OCI-LY7 (cell line): ENCODE measurements around the gene TPST1. TPM values are rescaled to one million over a fixed set of nuclear protein-coding genes. Genes with fewer than 3 reads are reported as not detected.

ENCODE experiments used
- BruUV-seq: library from RNA; stranded (reverse); fragments of 400-500 nt; replicated peaks from 2 replicates; lab custom pipeline; 2021; lab: Mats Ljungman, UMichigan
- CTCF ChIA-PET: fragments of 300-600 bp; sonication (Branson Sonifier 250); formaldehyde crosslinking; loops from one replicate; lab custom pipeline; 2022; ENCODE audit warnings: antibody characterized with exemption; ENCODE audit not compliant: unreplicated experiment; lab: Charles Lee
- POLR2A ChIA-PET: fragments of 300-600 bp; sonication (Branson Sonifier 250); formaldehyde crosslinking; loops from one replicate; lab custom pipeline; 2022; ENCODE audit warnings: antibody characterized with exemption; lab: Charles Lee
- DNase-seq: peaks from one replicate; pipeline ENCODE4 v3.0.0-alpha.2; 2015; ENCODE audit warnings: low spot score
- H2AFZ ChIP-seq: fragments of 200-600 bp; sonication (generic), shearing (Covaris generic); 2 replicates; pipeline ENCODE4 v1.6.1; 2014; ENCODE audit warnings: mild to moderate bottlenecking, antibody characterized with exemption, low read length, moderate library complexity
- H3K27ac ChIP-seq: fragments of 200-600 bp; sonication (generic); 2 replicates; pipeline ENCODE4 v1.5.1; 2014; ENCODE audit warnings: mixed run types, low read depth, mild to moderate bottlenecking, moderate library complexity, low read length, inconsistent platforms; ENCODE audit not compliant: poor library complexity, severe bottlenecking
- H3K36me3 ChIP-seq: fragments of 200-600 bp; sonication (generic); 2 replicates; pipeline ENCODE4 v1.6.1; 2014; ENCODE audit warnings: mild to moderate bottlenecking, antibody characterized with exemption, low read length, moderate library complexity, mixed read lengths; ENCODE audit not compliant: insufficient read depth
- H3K4me1 ChIP-seq: fragments of 200-600 bp; sonication (generic); 2 replicates; pipeline ENCODE4 v1.5.1; 2014; ENCODE audit warnings: mild to moderate bottlenecking, low read length; ENCODE audit not compliant: insufficient read depth, poor library complexity, severe bottlenecking
- H3K4me2 ChIP-seq: fragments of 200-600 bp; sonication (generic); 2 replicates; pipeline ENCODE4 v1.6.1; 2014; ENCODE audit warnings: mild to moderate bottlenecking, low read length
- H3K4me3 ChIP-seq: fragments of 200-600 bp; sonication (generic); 2 replicates; pipeline ENCODE4 v1.5.1; 2014; ENCODE audit warnings: mild to moderate bottlenecking, low read depth, low read length; ENCODE audit not compliant: poor library complexity, severe bottlenecking
- H3K79me2 ChIP-seq: fragments of 200-600 bp; sonication (generic); 2 replicates; pipeline ENCODE4 v1.6.1; 2016; ENCODE audit warnings: low read depth, mild to moderate bottlenecking, low read length, moderate library complexity, mixed read lengths; ENCODE audit not compliant: insufficient read depth
- H3K9me2 ChIP-seq: fragments of 200-600 bp; sonication (generic); 2 replicates; pipeline ENCODE4 v1.6.1; 2016; ENCODE audit warnings: mild to moderate bottlenecking, low read length, mixed read lengths; ENCODE audit not compliant: insufficient read depth
- H3K9me3 ChIP-seq: fragments of 200-600 bp; sonication (generic); 2 replicates; pipeline ENCODE4 v1.6.1; 2014; ENCODE audit warnings: mild to moderate bottlenecking, mixed run types, low read length, mixed read lengths
- H4K20me1 ChIP-seq: fragments of 200-600 bp; sonication (generic); 2 replicates; pipeline ENCODE4 v1.6.1; 2014; ENCODE audit warnings: mild to moderate bottlenecking, antibody characterized with exemption, low read length, moderate library complexity, mixed read lengths; ENCODE audit not compliant: insufficient read depth
- EZH2phosphoT487 ChIP-seq: fragments of 200-600 bp; sonication (generic); IDR thresholded peaks from 2 replicates; pipeline ENCODE4 v1.6.1; 2018; ENCODE audit warnings: low read depth, borderline replicate concordance, mild to moderate bottlenecking, mixed run types, antibody characterized with exemption, low read length, moderate library complexity, mixed read lengths
- intact Hi-C: fragments of 100-400 bp; cut with micrococcal nuclease; formaldehyde crosslinking; loops from one replicate; pipeline ENCODE4 v1.10.0; 2022; ENCODE audit not compliant: unreplicated experiment
- total RNA-seq, 2 experiments: library from RNA; depleted of rRNA in 1 of 2; stranded (reverse); fragments of >200 nt in 1 of 2; shearing (Covaris generic) in 1 of 2; gene quantifications; 2 replicates each; pipeline ENCODE4 v1.2.3, GENCODE V29; 2014 to 2022
- TF ChIP-seq, protein P1 (sequence below): fragments of 200-600 bp; sonication (generic); conservative IDR thresholded peaks from 2 replicates; pipeline ENCODE4 v1.5.1; 2014; ENCODE audit warnings: mild to moderate bottlenecking, antibody characterized with exemption, low read length, moderate library complexity, mixed read lengths

TPST1 gene
- total RNA-seq, 2 experiments from 2014 or later = 3.5 to 6.6 TPM

DNA sequence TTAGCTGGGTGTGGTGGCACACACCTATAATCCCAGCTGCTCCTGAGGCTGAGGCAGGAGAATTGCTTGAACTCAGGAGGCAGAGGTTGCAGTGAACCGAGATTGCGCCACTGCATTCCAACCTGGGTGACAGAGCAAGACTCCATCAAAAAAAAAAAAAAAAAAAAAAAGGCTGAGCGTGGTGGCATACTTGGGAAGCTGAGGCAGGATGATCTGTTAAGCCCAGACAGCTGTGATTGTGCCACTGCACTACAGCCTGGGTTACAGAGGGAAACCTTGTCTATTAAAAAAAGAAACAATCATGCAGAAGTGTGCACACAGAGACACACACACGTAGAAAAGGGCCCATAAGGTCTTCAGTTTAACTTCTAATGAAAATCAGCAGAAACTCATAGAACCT lies 150.6 kb downstream of the TPST1 start:
- H3K27ac ChIP-seq = no peak overlapping the region
- H3K9me2 ChIP-seq = no peaks in the 10 kb centered on the region
- no peaks in the 10 kb centered on the region for H4K20me1 ChIP-seq
- no peaks in the 10 kb centered on the region for H3K36me3 ChIP-seq
- H3K4me1 ChIP-seq = no peaks in the 10 kb centered on the region
- H3K4me3 ChIP-seq = no peak overlapping the region
- no TSS peak for BruUV-seq
- H2AFZ ChIP-seq = no peak overlapping the region
- no peak for TF ChIP-seq EZH2phosphoT487
- TF ChIP-seq, protein P1, sequence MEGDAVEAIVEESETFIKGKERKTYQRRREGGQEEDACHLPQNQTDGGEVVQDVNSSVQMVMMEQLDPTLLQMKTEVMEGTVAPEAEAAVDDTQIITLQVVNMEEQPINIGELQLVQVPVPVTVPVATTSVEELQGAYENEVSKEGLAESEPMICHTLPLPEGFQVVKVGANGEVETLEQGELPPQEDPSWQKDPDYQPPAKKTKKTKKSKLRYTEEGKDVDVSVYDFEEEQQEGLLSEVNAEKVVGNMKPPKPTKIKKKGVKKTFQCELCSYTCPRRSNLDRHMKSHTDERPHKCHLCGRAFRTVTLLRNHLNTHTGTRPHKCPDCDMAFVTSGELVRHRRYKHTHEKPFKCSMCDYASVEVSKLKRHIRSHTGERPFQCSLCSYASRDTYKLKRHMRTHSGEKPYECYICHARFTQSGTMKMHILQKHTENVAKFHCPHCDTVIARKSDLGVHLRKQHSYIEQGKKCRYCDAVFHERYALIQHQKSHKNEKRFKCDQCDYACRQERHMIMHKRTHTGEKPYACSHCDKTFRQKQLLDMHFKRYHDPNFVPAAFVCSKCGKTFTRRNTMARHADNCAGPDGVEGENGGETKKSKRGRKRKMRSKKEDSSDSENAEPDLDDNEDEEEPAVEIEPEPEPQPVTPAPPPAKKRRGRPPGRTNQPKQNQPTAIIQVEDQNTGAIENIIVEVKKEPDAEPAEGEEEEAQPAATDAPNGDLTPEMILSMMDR = no peak
- no peak for DNase-seq
- no peak overlapping the region for H3K4me2 ChIP-seq
- ChIA-PET POLR2A (interaction anchor here (0.6 kb wide), 1 partner anchor 630 kb away, joined by 3 read pairs; no protein-coding TSS in a partner anchor), CTCF (no interaction called here)
- intact Hi-C loops = no loop called here
- H3K79me2 ChIP-seq = no peaks in the 10 kb centered on the region
- no peaks in the 10 kb centered on the region for H3K9me3 ChIP-seq

GRCh38 chr7:66356277-66356721 lies 151.2 kb downstream of the TPST1 start:
- H3K4me1 ChIP-seq = no peaks in the 10 kb centered on the region
- POLR2A ChIA-PET = interaction anchor here (0.6 kb wide), 1 partner anchor 630 kb away, joined by 3 read pairs; no protein-coding TSS in a partner anchor
- TF ChIP-seq, protein P1 = no peak
- no peak for TF ChIP-seq EZH2phosphoT487

GRCh38 chr7:66357087-66357486 lies 152.0 kb downstream of the TPST1 start:
- H4K20me1 ChIP-seq = no peaks in the 10 kb centered on the region
- no peaks in the 10 kb centered on the region for H3K79me2 ChIP-seq
- ChIA-PET POLR2A (no interaction called here), CTCF (no interaction called here)
- H3K4me1 ChIP-seq = no peaks in the 10 kb centered on the region
- no peaks in the 10 kb centered on the region for H3K9me2 ChIP-seq
- no peak for DNase-seq
- no peaks in the 10 kb centered on the region for H3K9me3 ChIP-seq
- no peaks in the 10 kb centered on the region for H3K36me3 ChIP-seq
- H3K4me2 ChIP-seq = no peak overlapping the region
- BruUV-seq = no TSS peak
- intact Hi-C loops = no loop called here
- no peak overlapping the region for H3K27ac ChIP-seq
- TF ChIP-seq, protein P1 = no peak
- no peak for TF ChIP-seq EZH2phosphoT487
- no peak overlapping the region for H3K4me3 ChIP-seq
- H2AFZ ChIP-seq = no peak overlapping the region

More at GRCh38 chr7:66356277-66356721, 151.2 kb downstream of the TPST1 start:
- H3K79me2 ChIP-seq = no peaks in the 10 kb centered on the region
- DNase-seq = no peak
- BruUV-seq = no TSS peak
- intact Hi-C loops = no loop called here
- H3K9me3 ChIP-seq = no peaks in the 10 kb centered on the region
- H3K9me2 ChIP-seq = no peaks in the 10 kb centered on the region
- H4K20me1 ChIP-seq = no peaks in the 10 kb centered on the region
- H3K4me3 ChIP-seq = no peak overlapping the region
- no peak overlapping the region for H3K4me2 ChIP-seq
- H2AFZ ChIP-seq = no peak overlapping the region
- CTCF ChIA-PET = no interaction called here
- no peak overlapping the region for H3K27ac ChIP-seq
- H3K36me3 ChIP-seq = no peaks in the 10 kb centered on the region
